NB4 (cell line): ENCODE measurements around the gene TRIO.

ENCODE experiments used
- MYC ChIP-seq: IDR thresholded peaks from 2 replicates; pipeline ENCODE4 v1.6.1; 2011; ENCODE audit warnings: low read depth, low read length
- TF ChIP-seq, protein P1 (sequence below): IDR thresholded peaks from one replicate; pipeline ENCODE4 v1.5.1; 2012; ENCODE audit warnings: low read depth, low read length

- TF ChIP-seq, protein P1, sequence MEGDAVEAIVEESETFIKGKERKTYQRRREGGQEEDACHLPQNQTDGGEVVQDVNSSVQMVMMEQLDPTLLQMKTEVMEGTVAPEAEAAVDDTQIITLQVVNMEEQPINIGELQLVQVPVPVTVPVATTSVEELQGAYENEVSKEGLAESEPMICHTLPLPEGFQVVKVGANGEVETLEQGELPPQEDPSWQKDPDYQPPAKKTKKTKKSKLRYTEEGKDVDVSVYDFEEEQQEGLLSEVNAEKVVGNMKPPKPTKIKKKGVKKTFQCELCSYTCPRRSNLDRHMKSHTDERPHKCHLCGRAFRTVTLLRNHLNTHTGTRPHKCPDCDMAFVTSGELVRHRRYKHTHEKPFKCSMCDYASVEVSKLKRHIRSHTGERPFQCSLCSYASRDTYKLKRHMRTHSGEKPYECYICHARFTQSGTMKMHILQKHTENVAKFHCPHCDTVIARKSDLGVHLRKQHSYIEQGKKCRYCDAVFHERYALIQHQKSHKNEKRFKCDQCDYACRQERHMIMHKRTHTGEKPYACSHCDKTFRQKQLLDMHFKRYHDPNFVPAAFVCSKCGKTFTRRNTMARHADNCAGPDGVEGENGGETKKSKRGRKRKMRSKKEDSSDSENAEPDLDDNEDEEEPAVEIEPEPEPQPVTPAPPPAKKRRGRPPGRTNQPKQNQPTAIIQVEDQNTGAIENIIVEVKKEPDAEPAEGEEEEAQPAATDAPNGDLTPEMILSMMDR = no peak
- TF ChIP-seq MYC = no peak
Measured at GRCh38 chr5:14452685-14453454, 309.7 kb downstream of the TRIO start.
